Osteoblast (primary cell): ENCODE data around the gene KPNB1. TPM values are rescaled to one million over a fixed set of nuclear protein-coding genes. Genes with fewer than 3 reads are reported as not detected.

ENCODE experiments used
- DNase-seq: peaks from one replicate; pipeline ENCODE4 v3.0.0; 2011; ENCODE audit warnings: low spot score, mixed read lengths; ENCODE audit not compliant: insufficient read length; ENCODE audit errors: missing footprints
- H2AFZ ChIP-seq: 2 replicates; pipeline ENCODE4 v1.6.0; 2011; ENCODE audit warnings: mild to moderate bottlenecking, low read length
- H3K27ac ChIP-seq: 2 replicates; pipeline ENCODE4 v1.5.1; 2011; ENCODE audit warnings: mild to moderate bottlenecking, low read depth, low read length, moderate library complexity
- H3K27me3 ChIP-seq: 2 replicates; pipeline ENCODE4 v1.6.0; 2012; ENCODE audit warnings: mild to moderate bottlenecking, control low read depth, inconsistent platforms, low read length, moderate library complexity; ENCODE audit not compliant: insufficient read depth
- H3K36me3 ChIP-seq: 2 replicates; pipeline ENCODE4 v1.5.1; 2011; ENCODE audit warnings: mild to moderate bottlenecking, low read length, control low read depth, moderate library complexity; ENCODE audit not compliant: insufficient read depth
- H3K4me1 ChIP-seq: 2 replicates; pipeline ENCODE4 v1.5.1; 2011; ENCODE audit warnings: mild to moderate bottlenecking, low read length, control low read depth, moderate library complexity; ENCODE audit not compliant: insufficient read depth
- H3K4me2 ChIP-seq: 2 replicates; pipeline ENCODE4 v1.6.0; 2011; ENCODE audit warnings: mild to moderate bottlenecking, low read length; ENCODE audit not compliant: insufficient read depth
- H3K4me3 ChIP-seq: fragments of 200-600 bp; sonication (generic); 3 replicates; pipeline ENCODE4 v1.5.1; 2012; ENCODE audit warnings: mild to moderate bottlenecking, low read length, inconsistent platforms; ENCODE audit not compliant: insufficient read depth
- H3K79me2 ChIP-seq: 2 replicates; pipeline ENCODE4 v1.6.0; 2012; ENCODE audit warnings: mild to moderate bottlenecking, low read length, control low read depth, inconsistent platforms; ENCODE audit not compliant: insufficient read depth
- H3K9me3 ChIP-seq: 2 replicates; pipeline ENCODE4 v1.5.1; 2011; ENCODE audit warnings: low read depth, low read length, control low read depth
- H4K20me1 ChIP-seq: 2 replicates; pipeline ENCODE4 v1.6.0; 2012; ENCODE audit warnings: mild to moderate bottlenecking, low read length, control low read depth; ENCODE audit not compliant: insufficient read depth
- CTCF ChIP-seq: IDR thresholded peaks from 2 replicates; pipeline ENCODE4 v1.5.1; 2011; ENCODE audit warnings: mild to moderate bottlenecking, low read depth, low read length, moderate library complexity; ENCODE audit errors: extremely low read depth
- total RNA-seq: library from RNA; depleted of rRNA; stranded (reverse); fragments of >200 nt; gene quantifications from 2 replicates; pipeline ENCODE4 v1.2.3, GENCODE V29; 2012

The KPNB1 gene
- total RNA-seq, 1 donor: 351 TPM

DNA sequence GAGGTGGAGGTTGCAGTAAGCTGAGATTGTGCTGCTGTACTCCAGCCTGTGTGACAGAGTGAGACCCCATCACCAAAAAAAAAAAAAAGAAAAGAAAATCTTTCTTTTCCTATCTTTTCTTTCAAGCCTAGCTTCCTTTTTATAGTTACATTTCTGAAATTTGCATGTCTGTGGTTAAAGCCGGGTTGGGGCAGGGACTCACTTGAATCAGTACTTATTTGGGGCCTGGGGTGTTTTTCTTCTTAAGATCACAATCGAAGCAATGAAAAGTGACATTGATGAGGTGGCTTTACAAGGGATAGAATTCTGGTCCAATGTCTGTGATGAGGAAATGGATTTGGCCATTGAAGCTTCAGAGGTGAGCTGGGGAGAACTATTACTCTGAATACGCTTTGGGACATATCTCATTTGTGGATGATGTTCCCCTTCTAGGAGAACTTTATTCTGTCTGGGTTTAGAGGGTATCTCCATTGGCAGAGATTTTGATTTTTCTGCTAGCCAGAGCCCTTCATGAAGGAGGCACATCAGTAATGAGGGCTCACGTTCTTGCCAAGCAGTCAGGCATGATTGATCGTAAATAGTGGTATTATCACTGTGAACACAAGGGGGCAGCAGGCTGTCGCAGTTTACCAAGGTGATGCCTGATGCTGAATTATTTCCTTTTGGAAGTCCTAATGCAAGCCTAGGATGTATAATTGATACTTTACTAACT is 14.3 kb downstream of the KPNB1 start:
- peak; percentile 44 for DNase-seq
- peak; percentile 80 for TF ChIP-seq CTCF
- Histone ChIP-seq H3K4me3 (no peak overlapping the region), H3K4me1 (peaks cover 7% of the 10 kb centered on the region), H3K79me2 (peaks cover 45% of the 10 kb centered on the region), H3K27ac (no peak overlapping the region), H3K27me3 (no peaks in the 10 kb centered on the region), H3K4me2 (no peak overlapping the region), H3K9me3 (no peaks in the 10 kb centered on the region), H4K20me1 (peaks cover 35% of the 10 kb centered on the region), H2AFZ (no peak overlapping the region), H3K36me3 (peaks cover 96% of the 10 kb centered on the region)

DNA sequence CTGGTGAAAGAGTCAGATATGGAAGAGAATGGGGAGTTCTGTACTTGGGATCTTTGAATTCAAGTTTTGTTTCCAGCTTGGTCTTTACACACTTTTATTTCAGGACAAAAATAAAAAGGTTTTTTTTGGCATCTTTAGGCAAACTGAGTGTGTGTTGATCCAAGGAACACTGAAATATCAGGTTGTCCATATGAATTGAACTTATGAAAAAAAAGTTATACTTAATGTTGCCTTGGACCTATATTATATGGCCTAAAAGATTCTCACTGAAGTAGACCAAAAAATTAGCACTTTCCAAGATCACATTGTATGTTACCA is 14.9 kb downstream of the KPNB1 start:
- Histone ChIP-seq H3K36me3 (peaks cover 96% of the 10 kb centered on the region), H3K79me2 (peaks cover 45% of the 10 kb centered on the region), H3K27me3 (no peaks in the 10 kb centered on the region), H3K27ac (no peak overlapping the region), H2AFZ (no peak overlapping the region), H3K4me2 (no peak overlapping the region), H3K4me1 (peaks cover 7% of the 10 kb centered on the region), H4K20me1 (peaks cover 36% of the 10 kb centered on the region), H3K9me3 (no peaks in the 10 kb centered on the region), H3K4me3 (no peak overlapping the region)
- no peak for TF ChIP-seq CTCF
- DNase-seq: no peak

GRCh38 chr17:47665655-47666054 is 15.9 kb downstream of the KPNB1 start:
- H3K4me3 ChIP-seq: no peak overlapping the region
- H4K20me1 ChIP-seq: peaks cover 33% of the 10 kb centered on the region
- H3K4me2 ChIP-seq: no peak overlapping the region
- no peak overlapping the region for H2AFZ ChIP-seq
- H3K36me3 ChIP-seq: peaks cover 96% of the 10 kb centered on the region
- H3K9me3 ChIP-seq: no peaks in the 10 kb centered on the region
- H3K27me3 ChIP-seq: no peaks in the 10 kb centered on the region
- no peak overlapping the region for H3K27ac ChIP-seq
- peaks cover 7% of the 10 kb centered on the region for H3K4me1 ChIP-seq
- no peak for TF ChIP-seq CTCF
- peak; percentile 36 for DNase-seq
- H3K79me2 ChIP-seq: peaks cover 43% of the 10 kb centered on the region

- Histone ChIP-seq H3K27ac (no peak overlapping the region), H3K4me2 (no peak overlapping the region), H3K79me2 (peaks cover 43% of the 10 kb centered on the region), H3K27me3 (no peaks in the 10 kb centered on the region), H3K36me3 (peaks cover 96% of the 10 kb centered on the region), H3K4me3 (no peak overlapping the region), H2AFZ (no peak overlapping the region), H4K20me1 (peaks cover 37% of the 10 kb centered on the region), H3K4me1 (peaks cover 7% of the 10 kb centered on the region), H3K9me3 (no peaks in the 10 kb centered on the region)
- no peak for TF ChIP-seq CTCF
- DNase-seq: no peak
Measured at GRCh38 chr17:47669081-47669480, 19.4 kb downstream of the KPNB1 start.
